ENCODE data around the gene SMTN.

DNA sequence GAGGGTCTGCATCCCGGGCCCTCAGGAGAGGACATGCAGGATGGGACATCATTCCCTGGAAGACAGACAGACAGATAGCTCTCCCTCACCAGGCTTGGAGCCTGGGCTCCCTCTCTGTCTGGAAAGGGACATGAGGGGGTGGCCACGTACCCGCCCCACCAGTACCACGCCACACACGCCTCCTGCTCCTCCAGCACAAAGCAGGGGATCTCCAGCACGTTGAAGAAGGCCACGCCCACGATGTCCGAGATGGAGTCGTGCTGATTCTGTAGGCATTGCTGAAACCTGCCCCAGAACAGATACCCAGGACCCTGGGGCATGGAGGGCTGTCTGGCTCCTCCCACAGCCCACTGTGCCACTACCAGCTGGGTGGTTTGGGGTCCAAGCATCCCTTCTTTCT lies 57.0 kb downstream of the SMTN start:
- TF ChIP-seq, protein P1, sequence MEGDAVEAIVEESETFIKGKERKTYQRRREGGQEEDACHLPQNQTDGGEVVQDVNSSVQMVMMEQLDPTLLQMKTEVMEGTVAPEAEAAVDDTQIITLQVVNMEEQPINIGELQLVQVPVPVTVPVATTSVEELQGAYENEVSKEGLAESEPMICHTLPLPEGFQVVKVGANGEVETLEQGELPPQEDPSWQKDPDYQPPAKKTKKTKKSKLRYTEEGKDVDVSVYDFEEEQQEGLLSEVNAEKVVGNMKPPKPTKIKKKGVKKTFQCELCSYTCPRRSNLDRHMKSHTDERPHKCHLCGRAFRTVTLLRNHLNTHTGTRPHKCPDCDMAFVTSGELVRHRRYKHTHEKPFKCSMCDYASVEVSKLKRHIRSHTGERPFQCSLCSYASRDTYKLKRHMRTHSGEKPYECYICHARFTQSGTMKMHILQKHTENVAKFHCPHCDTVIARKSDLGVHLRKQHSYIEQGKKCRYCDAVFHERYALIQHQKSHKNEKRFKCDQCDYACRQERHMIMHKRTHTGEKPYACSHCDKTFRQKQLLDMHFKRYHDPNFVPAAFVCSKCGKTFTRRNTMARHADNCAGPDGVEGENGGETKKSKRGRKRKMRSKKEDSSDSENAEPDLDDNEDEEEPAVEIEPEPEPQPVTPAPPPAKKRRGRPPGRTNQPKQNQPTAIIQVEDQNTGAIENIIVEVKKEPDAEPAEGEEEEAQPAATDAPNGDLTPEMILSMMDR (IDR thresholded peaks at IDR 0.05; ENCODE audit: insufficient read depth, low read length) = no peak
- TF ChIP-seq POLR2AphosphoS5 (IDR thresholded peaks at IDR 0.05; ENCODE audit: low read depth) = no peak
- no peak for TF ChIP-seq SPI1 (IDR thresholded peaks at IDR 0.05; ENCODE audit: borderline replicate concordance, low read depth)

Measured in HL-60 (cell line).